ENCODE measurements around the gene SH3RF3.

Gene SH3RF3

GRCh38 chr2:109304731-109305470, 175.9 kb downstream of the SH3RF3 start:
- Histone ChIP-seq H2AFZ (ENCODE audit: low read depth, low read length) (no peak overlapping the region), H3K9me3 (ENCODE audit: low read length) (no peaks in the 10 kb centered on the region), H3K4me3 (ENCODE audit: low read length) (no peak overlapping the region), H3K27me3 (ENCODE audit: insufficient read depth, low read length) (no peaks in the 10 kb centered on the region), H3K36me3 (ENCODE audit: insufficient read depth, low read length) (no peaks in the 10 kb centered on the region), H3K4me1 (ENCODE audit: insufficient read depth, low read length) (peaks cover 4% of the 10 kb centered on the region)

- H3K4me1 ChIP-seq (ENCODE audit: insufficient read depth, low read length), result peaks cover 4% of the 10 kb centered on the region
- no peak overlapping the region for H3K4me3 ChIP-seq (ENCODE audit: low read length)
- H3K36me3 ChIP-seq (ENCODE audit: insufficient read depth, low read length), result no peaks in the 10 kb centered on the region
- no peaks in the 10 kb centered on the region for H3K9me3 ChIP-seq (ENCODE audit: low read length)
- H2AFZ ChIP-seq (ENCODE audit: low read depth, low read length), result no peak overlapping the region
- no peaks in the 10 kb centered on the region for H3K27me3 ChIP-seq (ENCODE audit: insufficient read depth, low read length)
These were observed 176.6 kb downstream of the SH3RF3 start for GRCh38 chr2:109305490-109306167.

- Histone ChIP-seq H2AFZ (ENCODE audit: low read depth, low read length) (no peak overlapping the region), H3K36me3 (ENCODE audit: insufficient read depth, low read length) (no peaks in the 10 kb centered on the region), H3K4me3 (ENCODE audit: low read length) (no peak overlapping the region), H3K9me3 (ENCODE audit: low read length) (no peaks in the 10 kb centered on the region), H3K4me1 (ENCODE audit: insufficient read depth, low read length) (peaks cover 4% of the 10 kb centered on the region), H3K27me3 (ENCODE audit: insufficient read depth, low read length) (no peaks in the 10 kb centered on the region)
These were observed 177.2 kb downstream of the SH3RF3 start for GRCh38 chr2:109306190-109306589.

GRCh38 chr2:109311771-109312170, 182.8 kb downstream of the SH3RF3 start:
- H3K36me3 ChIP-seq (ENCODE audit: insufficient read depth, low read length), result no peaks in the 10 kb centered on the region
- no peaks in the 10 kb centered on the region for H3K9me3 ChIP-seq (ENCODE audit: low read length)
- no peak overlapping the region for H3K4me3 ChIP-seq (ENCODE audit: low read length)

GRCh38 chr2:109312902-109313301, 183.9 kb downstream of the SH3RF3 start:
- no peaks in the 10 kb centered on the region for H3K9me3 ChIP-seq (ENCODE audit: low read length)
- no peak overlapping the region for H2AFZ ChIP-seq (ENCODE audit: low read depth, low read length)
- no peak overlapping the region for H3K4me3 ChIP-seq (ENCODE audit: low read length)
- H3K27me3 ChIP-seq (ENCODE audit: insufficient read depth, low read length), result no peaks in the 10 kb centered on the region
- no peaks in the 10 kb centered on the region for H3K36me3 ChIP-seq (ENCODE audit: insufficient read depth, low read length)
- H3K4me1 ChIP-seq (ENCODE audit: insufficient read depth, low read length), result no peaks in the 10 kb centered on the region

More at GRCh38 chr2:109311771-109312170, 182.8 kb downstream of the SH3RF3 start:
- Histone ChIP-seq H2AFZ (ENCODE audit: low read depth, low read length) (no peak overlapping the region), H3K27me3 (ENCODE audit: insufficient read depth, low read length) (no peaks in the 10 kb centered on the region), H3K4me1 (ENCODE audit: insufficient read depth, low read length) (no peaks in the 10 kb centered on the region)

GRCh38 chr2:109313343-109313742, 184.3 kb downstream of the SH3RF3 start:
- Histone ChIP-seq H3K36me3 (ENCODE audit: insufficient read depth, low read length) (no peaks in the 10 kb centered on the region), H2AFZ (ENCODE audit: low read depth, low read length) (no peak overlapping the region), H3K4me1 (ENCODE audit: insufficient read depth, low read length) (no peaks in the 10 kb centered on the region), H3K4me3 (ENCODE audit: low read length) (no peak overlapping the region), H3K27me3 (ENCODE audit: insufficient read depth, low read length) (no peaks in the 10 kb centered on the region), H3K9me3 (ENCODE audit: low read length) (no peaks in the 10 kb centered on the region)

- no peaks in the 10 kb centered on the region for H3K27me3 ChIP-seq (ENCODE audit: insufficient read depth, low read length)
- H3K4me3 ChIP-seq (ENCODE audit: low read length), result no peak overlapping the region
- no peaks in the 10 kb centered on the region for H3K36me3 ChIP-seq (ENCODE audit: insufficient read depth, low read length)
- H3K9me3 ChIP-seq (ENCODE audit: low read length), result no peaks in the 10 kb centered on the region
- H2AFZ ChIP-seq (ENCODE audit: low read depth, low read length), result no peak overlapping the region
- H3K4me1 ChIP-seq (ENCODE audit: insufficient read depth, low read length), result no peaks in the 10 kb centered on the region
These were observed 187.1 kb downstream of the SH3RF3 start for GRCh38 chr2:109316091-109316490.

- Histone ChIP-seq H3K4me3 (ENCODE audit: low read length) (no peak overlapping the region), H3K36me3 (ENCODE audit: insufficient read depth, low read length) (no peaks in the 10 kb centered on the region), H3K4me1 (ENCODE audit: insufficient read depth, low read length) (no peaks in the 10 kb centered on the region), H2AFZ (ENCODE audit: low read depth, low read length) (no peak overlapping the region), H3K27me3 (ENCODE audit: insufficient read depth, low read length) (no peaks in the 10 kb centered on the region), H3K9me3 (ENCODE audit: low read length) (no peaks in the 10 kb centered on the region)
These were observed 188.6 kb downstream of the SH3RF3 start for GRCh38 chr2:109317471-109318095.

- no peaks in the 10 kb centered on the region for H3K36me3 ChIP-seq (ENCODE audit: insufficient read depth, low read length)
- H3K27me3 ChIP-seq (ENCODE audit: insufficient read depth, low read length), result no peaks in the 10 kb centered on the region
- no peak overlapping the region for H3K4me3 ChIP-seq (ENCODE audit: low read length)
- no peaks in the 10 kb centered on the region for H3K9me3 ChIP-seq (ENCODE audit: low read length)
- H2AFZ ChIP-seq (ENCODE audit: low read depth, low read length), result no peak overlapping the region
- no peaks in the 10 kb centered on the region for H3K4me1 ChIP-seq (ENCODE audit: insufficient read depth, low read length)
These were observed 189.3 kb downstream of the SH3RF3 start for GRCh38 chr2:109318150-109318948.

- no peaks in the 10 kb centered on the region for H3K9me3 ChIP-seq (ENCODE audit: low read length)
- H3K4me1 ChIP-seq (ENCODE audit: insufficient read depth, low read length), result no peaks in the 10 kb centered on the region
- H3K4me3 ChIP-seq (ENCODE audit: low read length), result no peak overlapping the region
These were observed 189.9 kb downstream of the SH3RF3 start for GRCh38 chr2:109318949-109319342.

GRCh38 chr2:109320195-109320922, 191.4 kb downstream of the SH3RF3 start:
- Histone ChIP-seq H3K4me1 (ENCODE audit: insufficient read depth, low read length) (no peaks in the 10 kb centered on the region), H3K4me3 (ENCODE audit: low read length) (no peak overlapping the region), H3K27me3 (ENCODE audit: insufficient read depth, low read length) (no peaks in the 10 kb centered on the region), H3K9me3 (ENCODE audit: low read length) (no peaks in the 10 kb centered on the region), H3K36me3 (ENCODE audit: insufficient read depth, low read length) (no peaks in the 10 kb centered on the region), H2AFZ (ENCODE audit: low read depth, low read length) (no peak overlapping the region)

More at GRCh38 chr2:109318949-109319342, 189.9 kb downstream of the SH3RF3 start:
- no peaks in the 10 kb centered on the region for H3K27me3 ChIP-seq (ENCODE audit: insufficient read depth, low read length)
- no peak overlapping the region for H2AFZ ChIP-seq (ENCODE audit: low read depth, low read length)
- H3K36me3 ChIP-seq (ENCODE audit: insufficient read depth, low read length), result no peaks in the 10 kb centered on the region

- Histone ChIP-seq H3K9me3 (ENCODE audit: low read length) (no peaks in the 10 kb centered on the region), H2AFZ (ENCODE audit: low read depth, low read length) (no peak overlapping the region), H3K36me3 (ENCODE audit: insufficient read depth, low read length) (no peaks in the 10 kb centered on the region), H3K27me3 (ENCODE audit: insufficient read depth, low read length) (no peaks in the 10 kb centered on the region), H3K4me1 (ENCODE audit: insufficient read depth, low read length) (no peaks in the 10 kb centered on the region), H3K4me3 (ENCODE audit: low read length) (no peak overlapping the region)
These were observed 192.6 kb downstream of the SH3RF3 start for GRCh38 chr2:109321570-109321969.
